HEK293T (cell line): ENCODE measurements around the gene GTF3C5.

Experiments
- CTCF ChIA-PET: fragments of 350-600 bp; formaldehyde crosslinking; extraction: SDS; loops from one replicate; lab custom pipeline; 2021; ENCODE audit warnings: antibody characterized with exemption, inconsistent platforms; lab: Yijun Ruan, JAX
- POLR2A ChIA-PET: fragments of 350-600 bp; formaldehyde crosslinking; extraction: SDS; loops from one replicate; lab custom pipeline; 2020; ENCODE audit warnings: antibody characterized with exemption, inconsistent platforms; lab: Yijun Ruan, JAX
- DNase-seq: peaks from one replicate; pipeline ENCODE4 v3.0.0; 2012; ENCODE audit warnings: mixed read lengths; ENCODE audit errors: extremely low spot score
- ARNT ChIP-seq: fragments of 450-650 bp; IDR thresholded peaks from 2 replicates; pipeline ENCODE4 v1.6.1; 2017; ENCODE audit warnings: mild to moderate bottlenecking
- BHLHE40 ChIP-seq: fragments of 450-650 bp; IDR thresholded peaks from 2 replicates; pipeline ENCODE4 v1.6.1; 2016; ENCODE audit warnings: mild to moderate bottlenecking, moderate library complexity, borderline replicate concordance
- CTBP1 ChIP-seq: fragments of 450-650 bp; IDR thresholded peaks from 2 replicates; pipeline ENCODE4 v1.6.1; 2016; ENCODE audit warnings: borderline replicate concordance
- ELF4 ChIP-seq: fragments of 450-650 bp; IDR thresholded peaks from 2 replicates; pipeline ENCODE4 v1.6.1; 2017; ENCODE audit warnings: antibody characterized with exemption
- FOXA1 ChIP-seq: fragments of 450-650 bp; IDR thresholded peaks from 2 replicates; pipeline ENCODE4 v1.6.1; 2016; ENCODE audit warnings: mild to moderate bottlenecking
- FOXK2 ChIP-seq: fragments of 450-650 bp; IDR thresholded peaks from 2 replicates; pipeline ENCODE4 v1.6.1; 2016; ENCODE audit warnings: mild to moderate bottlenecking
- FOXM1 ChIP-seq: fragments of 450-650 bp; IDR thresholded peaks from 2 replicates; pipeline ENCODE4 v1.6.1; 2017; ENCODE audit warnings: mild to moderate bottlenecking, borderline replicate concordance
- HDGF ChIP-seq: fragments of 450-650 bp; IDR thresholded peaks from 2 replicates; pipeline ENCODE4 v1.6.1; 2017; ENCODE audit warnings: antibody characterized with exemption, borderline replicate concordance
- L3MBTL2 ChIP-seq: fragments of 450-650 bp; conservative IDR thresholded peaks from 2 replicates; pipeline ENCODE4 v1.6.1; 2016; ENCODE audit warnings: mild to moderate bottlenecking
- LEF1 ChIP-seq: fragments of 450-650 bp; IDR thresholded peaks from 2 replicates; pipeline ENCODE4 v1.6.1; 2017; ENCODE audit warnings: mild to moderate bottlenecking, borderline replicate concordance
- NFRKB ChIP-seq: fragments of 450-650 bp; IDR thresholded peaks from 2 replicates; pipeline ENCODE4 v1.6.1; 2016; ENCODE audit warnings: mild to moderate bottlenecking, moderate library complexity
- SP1 ChIP-seq: fragments of 450-650 bp; IDR thresholded peaks from 2 replicates; pipeline ENCODE4 v1.6.1; 2017
- SUZ12 ChIP-seq: fragments of 450-650 bp; IDR thresholded peaks from 2 replicates; pipeline ENCODE4 v1.6.1; 2016; ENCODE audit warnings: mild to moderate bottlenecking
- TARDBP ChIP-seq: fragments of 450-650 bp; IDR thresholded peaks from 2 replicates; pipeline ENCODE4 v1.6.1; 2016
- ZNF384 ChIP-seq: fragments of 450-650 bp; IDR thresholded peaks from 2 replicates; pipeline ENCODE4 v1.6.1; 2016
- TF ChIP-seq, protein P1 (sequence below): fragments of 450-650 bp; IDR thresholded peaks from 2 replicates; pipeline ENCODE4 v1.6.1; 2016

The GTF3C5 gene

DNA sequence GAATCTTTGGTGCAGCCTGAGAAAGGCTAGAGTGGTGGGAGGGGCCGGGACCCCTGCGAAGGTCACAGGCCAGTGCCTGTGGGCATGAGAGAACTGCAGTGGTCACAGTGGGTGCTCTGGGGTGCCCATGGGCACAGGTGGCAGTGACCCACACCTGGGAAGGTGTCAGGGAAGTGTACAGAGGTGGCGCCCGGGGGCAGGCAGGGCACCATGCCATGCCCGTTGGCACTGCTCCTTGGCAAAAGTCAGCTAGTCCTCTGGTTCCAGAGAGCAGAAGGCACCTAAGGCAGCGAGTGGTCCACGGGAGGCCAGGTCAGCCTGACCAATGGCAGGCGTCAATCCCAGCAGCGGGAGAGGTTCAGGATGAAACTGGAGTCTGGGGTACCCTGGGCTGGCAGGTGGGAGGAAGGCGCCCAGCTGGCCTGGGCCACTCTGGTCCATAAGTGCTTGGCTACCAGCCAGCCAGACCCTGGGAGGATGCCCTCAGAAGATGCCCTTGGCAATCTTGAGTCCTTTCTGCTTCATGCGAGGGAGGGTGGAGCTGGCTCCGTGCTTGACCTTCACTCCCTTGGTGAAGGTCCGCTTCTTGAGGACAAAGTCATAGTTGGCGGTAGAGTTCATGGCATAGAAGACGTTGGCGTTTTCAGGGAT is 67.4 kb downstream of the GTF3C5 start:
- ChIA-PET CTCF (no interaction called here), POLR2A (no interaction called here)
- DNase-seq, result no peak
- no peak for TF ChIP-seq TARDBP
- TF ChIP-seq, protein P1, sequence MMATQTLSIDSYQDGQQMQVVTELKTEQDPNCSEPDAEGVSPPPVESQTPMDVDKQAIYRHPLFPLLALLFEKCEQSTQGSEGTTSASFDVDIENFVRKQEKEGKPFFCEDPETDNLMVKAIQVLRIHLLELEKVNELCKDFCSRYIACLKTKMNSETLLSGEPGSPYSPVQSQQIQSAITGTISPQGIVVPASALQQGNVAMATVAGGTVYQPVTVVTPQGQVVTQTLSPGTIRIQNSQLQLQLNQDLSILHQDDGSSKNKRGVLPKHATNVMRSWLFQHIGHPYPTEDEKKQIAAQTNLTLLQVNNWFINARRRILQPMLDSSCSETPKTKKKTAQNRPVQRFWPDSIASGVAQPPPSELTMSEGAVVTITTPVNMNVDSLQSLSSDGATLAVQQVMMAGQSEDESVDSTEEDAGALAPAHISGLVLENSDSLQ, result no peak
- TF ChIP-seq SP1, result no peak
- no peak for TF ChIP-seq ARNT
- TF ChIP-seq LEF1, result no peak
- TF ChIP-seq CTBP1, result no peak
- TF ChIP-seq BHLHE40, result no peak
- TF ChIP-seq FOXM1, result no peak
- no peak for TF ChIP-seq NFRKB
- TF ChIP-seq ELF4, result no peak
- no peak for TF ChIP-seq SUZ12
- TF ChIP-seq HDGF, result no peak
- no peak for TF ChIP-seq L3MBTL2
- TF ChIP-seq FOXK2, result no peak
- no peak for TF ChIP-seq ZNF384
- TF ChIP-seq FOXA1, result no peak

DNA sequence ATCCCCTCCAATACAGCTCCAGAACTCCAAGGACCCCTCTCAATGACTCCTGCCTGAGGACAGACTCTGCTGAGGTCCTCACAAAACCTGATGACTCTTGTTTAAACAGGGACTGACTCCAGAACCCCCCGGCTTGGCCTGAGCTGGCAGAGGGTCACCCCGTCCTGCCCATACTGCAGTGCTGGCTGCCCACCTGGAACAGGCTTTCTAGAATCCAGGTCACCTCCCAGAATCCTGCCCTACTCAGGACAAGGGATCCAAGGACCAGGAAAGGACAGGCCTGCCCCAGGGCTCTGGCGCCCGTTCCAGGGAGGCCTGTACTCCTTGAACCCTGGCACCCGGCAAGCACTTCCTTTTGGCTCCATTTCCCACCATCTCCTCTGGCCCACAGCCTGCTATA is 68.1 kb downstream of the GTF3C5 start:
- DNase-seq, result no peak
- ChIA-PET POLR2A (interaction anchor here (0.6 kb wide), 1 partner anchor 227 kb away, joined by 3 read pairs; no protein-coding TSS in a partner anchor), CTCF (no interaction called here)
- TF ChIP-seq SUZ12 (no peak), FOXM1 (no peak), FOXA1 (no peak), ARNT (no peak), TARDBP (no peak), NFRKB (no peak), FOXK2 (no peak), BHLHE40 (no peak)
- TF ChIP-seq, protein P1, result no peak

DNA sequence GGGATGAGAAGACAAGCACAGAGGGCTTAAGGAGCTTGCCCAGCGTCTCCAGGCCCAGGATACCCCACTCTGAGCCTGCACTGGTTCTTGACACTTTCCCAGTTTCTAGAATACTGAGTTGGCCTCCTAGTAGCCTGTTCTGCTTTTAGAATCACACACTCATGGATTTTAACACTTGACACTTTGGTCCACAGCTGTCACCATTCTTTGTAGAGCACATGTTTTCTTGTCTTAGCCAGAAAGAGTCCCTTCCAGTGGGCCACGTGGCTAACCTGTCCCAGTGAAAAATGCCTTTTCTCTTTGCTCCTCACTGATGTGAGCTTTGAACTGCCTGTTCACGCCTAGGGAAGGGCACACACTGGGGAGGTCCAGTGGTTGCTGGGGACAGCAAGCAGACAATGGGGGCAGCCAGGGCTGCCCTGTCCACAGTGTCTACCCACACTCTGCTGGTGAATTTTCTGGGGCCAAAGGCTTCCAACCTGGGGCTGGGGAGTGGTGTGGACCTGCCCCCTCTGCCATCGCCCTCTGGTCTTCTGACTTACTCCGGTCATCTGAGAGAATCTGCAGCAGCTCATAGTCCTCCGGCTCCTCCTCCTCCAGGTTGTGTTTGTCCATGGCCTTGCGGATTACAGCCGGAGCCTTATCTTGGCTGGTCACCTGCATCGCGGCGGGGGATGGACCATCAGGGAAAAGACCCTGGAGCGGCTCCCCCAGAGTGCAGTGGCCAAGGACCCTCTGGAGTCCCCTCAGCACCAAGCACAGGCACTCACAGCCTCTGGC is 69.1 kb downstream of the GTF3C5 start:
- DNase-seq, result no peak
- ChIA-PET POLR2A (no interaction called here), CTCF (no interaction called here)
- TF ChIP-seq LEF1, result no peak
- TF ChIP-seq CTBP1, result no peak
- TF ChIP-seq L3MBTL2, result no peak
- no peak for TF ChIP-seq FOXK2
- TF ChIP-seq HDGF, result no peak
- TF ChIP-seq NFRKB, result no peak
- TF ChIP-seq FOXA1, result no peak

DNA sequence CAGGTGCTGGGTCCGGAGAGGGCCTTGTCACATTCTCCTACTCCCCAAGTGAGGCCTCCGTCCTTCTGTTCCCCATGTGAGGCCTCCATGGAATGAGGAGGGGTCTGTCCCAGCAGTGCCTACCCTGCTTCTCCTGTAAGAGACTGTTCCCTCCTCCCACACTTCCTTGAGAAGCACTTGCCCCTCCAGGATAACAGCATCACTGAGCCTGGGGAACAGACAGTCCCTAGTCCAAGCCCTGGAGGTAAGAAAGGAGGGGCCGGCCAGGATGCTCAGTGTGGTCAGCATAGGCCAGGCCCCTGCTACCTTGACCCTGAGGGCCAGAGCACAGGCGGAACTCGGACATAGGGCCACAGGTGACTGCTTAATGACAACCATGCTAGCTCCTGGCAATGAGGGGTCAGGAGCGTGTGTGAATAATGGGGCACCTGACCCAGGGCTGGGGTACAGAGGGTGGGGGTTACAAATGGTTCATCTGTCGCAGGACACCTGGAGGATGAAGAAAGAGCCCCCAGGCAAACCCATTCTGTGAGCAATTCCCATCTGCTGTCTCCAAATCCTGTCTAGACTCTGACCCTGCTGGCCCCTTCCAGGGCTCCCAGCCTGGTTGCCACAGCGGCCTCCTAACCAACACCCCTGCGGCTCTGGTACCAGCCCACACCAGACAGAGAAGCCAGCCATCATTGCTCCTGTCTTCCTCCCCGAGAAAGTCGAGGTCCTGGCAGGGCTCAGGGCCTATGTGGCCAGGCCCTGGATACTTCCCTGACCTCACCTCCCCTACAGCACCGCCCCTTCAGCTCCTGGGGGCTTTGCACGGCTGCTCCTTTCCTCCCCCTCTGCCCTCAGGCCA is 69.9 kb downstream of the GTF3C5 start:
- POLR2A ChIA-PET, result no interaction called here
- TF ChIP-seq ARNT (no peak), CTBP1 (no peak), FOXK2 (no peak), ELF4 (no peak), SP1 (no peak), NFRKB (no peak), FOXM1 (no peak), L3MBTL2 (no peak), BHLHE40 (no peak), ZNF384 (no peak)
- TF ChIP-seq, protein P1, result no peak
- no peak for DNase-seq
- CTCF ChIA-PET, result interaction anchor here (2.0 kb wide), 1 partner anchor 43 kb away, joined by 11 read pairs; no protein-coding TSS in a partner anchor

DNA sequence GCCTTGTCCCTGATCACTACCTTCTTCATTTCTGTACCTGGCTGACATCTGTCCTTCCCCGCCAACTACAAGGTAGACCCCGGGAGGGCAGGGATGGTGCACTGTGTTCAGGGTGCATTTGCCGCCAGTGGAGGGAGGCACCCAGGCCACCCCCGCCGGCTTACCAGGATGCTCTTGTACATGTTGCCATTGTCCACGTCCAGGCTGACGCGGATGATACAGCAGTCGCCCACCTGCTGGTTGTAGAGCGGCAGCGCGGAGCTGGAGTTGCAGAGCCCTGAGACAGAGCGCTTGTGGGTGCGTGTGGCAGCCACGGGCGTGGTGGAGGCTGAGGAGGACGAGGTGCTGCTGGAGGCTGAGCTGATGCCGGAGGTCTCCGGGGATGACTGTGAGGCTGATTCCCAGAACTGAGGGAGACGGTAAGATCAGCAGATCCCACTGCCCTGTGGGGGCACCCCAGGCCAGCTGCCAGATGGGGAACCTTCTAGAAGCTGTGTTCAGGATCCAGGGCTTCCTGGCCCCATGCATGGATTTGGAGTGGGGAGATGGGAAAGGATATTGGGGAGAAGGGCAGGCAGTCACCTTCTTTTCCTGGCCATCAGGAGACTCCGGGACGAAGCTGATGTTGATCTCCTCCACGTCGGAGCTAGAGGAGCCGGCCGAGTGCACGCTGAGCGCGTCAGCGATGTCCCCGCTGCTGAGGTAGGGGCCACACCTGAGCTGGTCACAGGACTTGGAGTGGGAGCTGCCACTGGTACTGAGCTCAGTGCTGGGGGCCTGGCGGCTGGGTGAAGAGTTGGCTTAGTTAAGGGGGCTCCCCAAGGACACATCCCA is 70.8 kb downstream of the GTF3C5 start:
- TF ChIP-seq SP1 (no peak), L3MBTL2 (no peak), FOXA1 (no peak), SUZ12 (no peak), ELF4 (no peak), NFRKB (no peak)
- TF ChIP-seq, protein P1, result no peak
- DNase-seq, result no peak
- ChIA-PET POLR2A (interaction anchor here (1.0 to 1.6 kb wide), 2 partner anchors 47 to 71 kb away, joined by 3 read pairs; partner anchors contain the start of gene GTF3C5), CTCF (interaction anchor here (2.0 kb wide), 1 partner anchor 42 kb away, joined by 11 read pairs; no protein-coding TSS in a partner anchor)
